ENCODE results near the gene VENTX.

- no peak for TF ChIP-seq POLR2A (IDR thresholded peaks at IDR 0.05; ENCODE audit: low read depth, low read length)
- no peak for TF ChIP-seq POLR2AphosphoS5 (IDR thresholded peaks at IDR 0.05; ENCODE audit: low read depth, low read length)
- TF ChIP-seq TAF1 (IDR thresholded peaks at IDR 0.05; ENCODE audit: borderline replicate concordance, low read depth, low read length) = no peak
These were observed 39.9 kb upstream of the VENTX start for GRCh38 chr10:133197786-133198185.
